LNCaP clone FGC (cell line): ENCODE results near the gene SPDYE17.
"Not testable (repeated sequence)": the region's sequence is repeated elsewhere in the genome, so short reads cannot be mapped to it uniquely, and the experiment has no call there.

Source experiments
- DNase-seq: peaks from one replicate; pipeline ENCODE4 v3.0.0-alpha.2; 2011; ENCODE audit warnings: low read depth
- H3K4me3 ChIP-seq: 2 replicates; pipeline ENCODE4 v1.5.1; 2011; ENCODE audit warnings: mild to moderate bottlenecking, low read depth, low read length, control low read depth

The SPDYE17 gene, protein sequence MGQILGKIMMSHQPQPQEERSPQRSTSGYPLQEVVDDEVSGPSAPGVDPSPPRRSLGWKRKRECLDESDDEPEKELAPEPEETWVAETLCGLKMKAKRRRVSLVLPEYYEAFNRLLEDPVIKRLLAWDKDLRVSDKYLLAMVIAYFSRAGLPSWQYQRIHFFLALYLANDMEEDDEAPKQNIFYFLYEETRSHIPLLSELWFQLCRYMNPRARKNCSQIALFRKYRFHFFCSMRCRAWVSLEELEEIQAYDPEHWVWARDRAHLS

DNA sequence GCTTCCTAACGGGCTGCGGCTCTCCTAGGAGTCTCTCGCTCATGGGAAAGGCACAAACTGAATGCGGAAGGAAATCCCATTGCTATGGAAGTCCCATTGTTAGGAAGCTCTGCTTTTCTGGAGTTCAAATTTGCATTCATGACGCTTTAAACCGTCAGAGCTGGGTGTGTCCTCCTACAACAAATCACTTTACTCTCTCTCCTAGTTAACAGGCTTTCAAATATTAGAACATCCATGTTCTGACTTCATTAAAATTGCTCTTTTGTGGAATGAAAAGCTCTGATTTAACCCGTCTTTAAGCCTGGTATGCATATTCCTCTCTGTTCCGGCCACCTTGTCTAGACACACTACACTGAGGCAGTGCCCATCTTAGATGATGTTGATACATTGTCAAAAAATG, at the start of gene SPDYE17:
Gene SPDYE17, minus strand, starts transcription at position 101 of the 400 bp plus-strand sequence. CDS start 1,791 bp downstream, outside the sequence.
- not testable (repeated sequence) for H3K4me3 ChIP-seq, DNase-seq

DNA sequence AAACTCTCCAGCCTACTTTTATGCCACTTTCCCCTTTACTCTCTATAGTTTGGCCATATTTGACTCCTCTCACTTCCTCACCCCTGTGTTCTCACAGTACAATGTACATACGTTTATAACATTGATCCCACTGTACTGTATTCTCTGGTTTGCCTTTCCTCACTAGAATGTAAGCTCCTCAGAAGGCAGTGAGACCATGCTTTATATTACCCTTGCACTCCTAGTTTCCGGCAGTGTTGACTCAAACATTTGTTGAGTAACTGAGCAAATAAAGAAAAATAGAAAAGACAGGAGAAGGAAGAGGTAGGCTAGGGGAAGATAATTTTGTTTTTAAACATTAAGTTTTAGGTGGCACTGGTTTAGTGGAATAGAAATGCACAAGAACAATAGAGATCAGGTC, 48.1 kb upstream of the SPDYE17 start:
- H3K4me3 ChIP-seq, DNase-seq: not testable (repeated sequence)

DNA sequence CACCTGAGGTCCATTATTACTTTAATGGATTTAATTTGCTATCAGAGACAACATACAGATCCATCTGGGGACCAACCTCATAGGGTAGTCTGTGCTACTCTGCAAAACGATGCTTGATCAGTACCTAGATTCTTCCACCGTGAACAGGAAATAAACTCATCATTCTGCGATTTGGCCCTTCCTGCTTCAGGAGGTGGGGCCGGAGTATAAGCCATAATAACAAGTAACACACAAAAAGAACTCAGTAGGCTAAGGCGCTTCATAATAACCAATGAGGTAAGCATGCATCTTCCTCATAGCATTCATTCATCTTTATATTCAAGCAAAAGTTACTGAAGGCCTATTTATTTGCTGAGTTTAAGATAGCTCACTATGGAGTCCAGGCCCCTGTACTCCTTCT, 47.5 kb upstream of the SPDYE17 start:
- H3K4me3 ChIP-seq, DNase-seq: not testable (repeated sequence)

DNA sequence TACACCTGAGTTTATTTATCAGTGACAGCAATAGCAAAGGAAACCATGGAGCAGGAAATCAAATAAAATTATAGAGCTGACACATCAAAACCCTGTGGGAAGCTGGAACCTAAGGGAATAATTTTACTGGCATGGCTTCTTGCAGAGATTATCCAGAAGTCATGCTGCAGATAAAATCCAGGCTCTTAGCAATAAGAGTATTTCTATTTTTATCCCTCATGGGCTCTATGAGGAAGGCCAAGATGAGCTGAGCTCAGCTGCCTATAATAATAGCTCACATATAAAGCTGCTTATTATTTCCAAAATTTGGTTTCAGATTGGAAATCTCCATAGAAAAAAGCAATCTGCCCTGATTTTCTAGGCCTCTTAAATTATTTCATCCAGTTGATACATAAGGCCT, 47.0 kb upstream of the SPDYE17 start:
- not testable (repeated sequence) for H3K4me3 ChIP-seq

DNA sequence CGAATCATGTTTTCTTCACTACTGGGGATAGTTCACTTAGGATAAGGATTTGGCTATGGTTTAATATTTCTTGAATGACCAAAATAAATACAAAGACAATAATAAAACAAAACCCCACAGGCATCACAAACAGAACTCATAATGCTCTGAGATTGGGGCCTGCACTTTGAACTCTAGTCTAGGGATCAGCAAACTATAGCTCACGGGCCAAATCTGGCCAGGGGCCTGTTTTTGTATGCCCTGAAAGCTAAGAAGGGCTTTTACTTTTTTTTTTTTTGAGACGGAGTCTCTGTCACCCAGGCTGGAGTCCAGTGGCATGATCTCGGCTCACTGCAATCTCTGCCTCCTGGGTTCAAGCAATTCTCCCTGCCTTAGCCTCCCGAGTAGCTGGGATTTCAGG, 44.9 kb upstream of the SPDYE17 start:
- not testable (repeated sequence) for DNase-seq, H3K4me3 ChIP-seq

More for the DNA sequence above, 47.0 kb upstream of the SPDYE17 start:
- not testable (repeated sequence) for DNase-seq

DNA sequence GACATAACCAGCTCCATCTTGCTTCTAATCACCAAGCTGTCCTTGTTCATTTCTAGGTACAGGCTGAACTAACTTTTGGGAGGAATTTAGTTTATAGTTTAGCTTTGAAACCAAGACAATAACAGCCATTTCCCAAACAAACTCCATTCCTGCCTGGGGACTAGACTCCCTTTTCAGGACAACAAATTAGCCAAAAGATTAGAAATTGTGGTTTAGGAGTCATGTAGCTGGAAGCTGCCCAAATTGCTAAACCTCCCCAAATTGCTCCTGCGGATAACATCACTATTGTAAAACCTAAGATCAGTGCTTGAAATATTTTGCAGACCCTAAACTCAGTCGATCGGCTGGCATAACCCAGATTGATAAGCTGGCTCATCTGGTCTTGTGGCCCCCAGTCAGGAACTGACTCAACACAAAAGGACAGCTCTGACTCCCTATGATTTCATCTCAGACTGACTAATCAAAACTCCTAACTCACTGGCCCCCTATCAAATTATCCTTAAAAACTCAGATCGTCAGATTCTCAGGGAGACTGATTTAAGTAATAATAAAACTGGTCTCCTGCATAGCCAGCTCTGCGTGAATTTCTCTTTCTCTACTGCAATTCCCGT, 42.7 kb upstream of the SPDYE17 start:
- not testable (repeated sequence) for DNase-seq, H3K4me3 ChIP-seq

DNA sequence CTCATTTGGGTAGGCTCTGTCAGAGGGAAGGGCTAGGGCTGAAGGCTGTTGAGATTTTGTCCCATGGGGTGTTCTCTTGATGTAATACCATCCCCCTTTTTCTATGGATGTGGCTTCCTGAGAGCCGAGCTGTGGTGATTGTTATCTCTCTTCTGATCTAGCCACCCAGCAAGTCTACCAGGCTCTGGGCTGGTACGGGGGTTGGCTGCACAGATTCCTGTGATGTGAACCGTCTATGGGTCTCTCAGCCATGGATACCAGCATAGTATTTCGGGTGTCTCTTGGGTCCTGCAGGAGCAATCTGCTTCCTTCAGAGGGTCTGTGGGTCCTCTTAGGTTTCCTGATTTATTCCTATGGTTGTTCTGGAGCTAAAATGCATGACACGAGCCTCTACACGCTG, 38.9 kb upstream of the SPDYE17 start:
- DNase-seq, H3K4me3 ChIP-seq: not testable (repeated sequence)

DNA sequence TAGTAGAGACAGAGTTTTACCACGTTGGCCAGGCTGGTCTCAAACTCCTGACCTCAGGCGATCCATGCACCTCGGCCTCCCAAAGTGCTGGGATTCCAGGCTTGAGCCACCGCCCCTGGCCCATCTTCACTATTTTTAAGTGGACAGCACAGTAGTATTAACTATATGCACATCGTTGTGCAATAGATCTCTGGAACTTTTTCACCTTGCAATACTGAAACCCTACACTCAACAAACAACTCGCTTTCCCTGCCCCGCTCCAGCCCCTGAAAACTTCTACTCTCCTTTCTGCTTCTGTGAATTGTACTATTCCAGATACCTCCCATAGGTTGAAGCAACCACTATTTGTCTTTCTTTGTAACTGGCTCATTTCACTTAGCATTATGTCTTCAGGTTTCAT, 33.7 kb upstream of the SPDYE17 start:
- not testable (repeated sequence) for DNase-seq, H3K4me3 ChIP-seq

DNA sequence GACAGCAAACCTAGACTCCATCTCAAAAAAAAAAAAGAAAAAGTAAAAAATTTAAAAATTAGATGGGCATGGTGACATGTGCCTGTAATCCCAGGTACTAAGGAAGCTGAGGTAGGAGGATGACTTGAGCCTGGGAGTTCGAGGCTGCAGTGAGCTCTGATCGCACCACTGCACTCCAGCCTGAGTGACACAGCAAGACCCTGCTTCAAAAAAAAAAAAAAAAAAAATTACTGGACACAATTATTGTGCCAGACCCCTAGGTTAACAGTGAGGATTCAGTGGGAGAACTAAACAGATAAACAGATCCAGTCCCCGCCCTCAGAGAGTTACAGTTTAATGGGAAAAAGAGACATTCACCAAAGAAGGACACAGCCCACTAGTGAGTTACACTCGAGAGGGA, 31.6 kb upstream of the SPDYE17 start:
- not testable (repeated sequence) for DNase-seq, H3K4me3 ChIP-seq

DNA sequence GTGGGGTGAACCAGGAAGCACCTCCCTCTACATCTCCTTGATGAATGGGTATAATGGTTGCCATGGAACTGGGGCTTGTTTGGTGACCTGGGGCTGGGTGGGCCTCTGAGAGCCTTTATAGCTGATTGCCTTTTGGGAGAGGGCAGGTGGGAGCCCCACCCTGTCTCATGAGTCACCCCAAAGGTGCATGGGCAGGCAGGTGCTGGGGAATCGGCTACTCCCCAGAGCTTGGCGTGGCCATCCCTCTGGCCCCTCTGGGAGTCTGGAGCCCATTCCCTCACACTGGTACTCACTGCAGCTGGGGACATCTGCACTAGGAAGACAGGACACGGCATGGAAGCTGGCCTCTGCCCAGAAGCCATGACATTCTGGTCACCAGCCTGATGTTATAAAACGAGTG, 30.4 kb upstream of the SPDYE17 start, which contains the start of gene SPDYE18:
Gene SPDYE18, minus strand, starts transcription at position 2 of the 400 bp plus-strand sequence. CDS start 2,046 bp downstream, outside the sequence.
- not testable (repeated sequence) for DNase-seq, H3K4me3 ChIP-seq

DNA sequence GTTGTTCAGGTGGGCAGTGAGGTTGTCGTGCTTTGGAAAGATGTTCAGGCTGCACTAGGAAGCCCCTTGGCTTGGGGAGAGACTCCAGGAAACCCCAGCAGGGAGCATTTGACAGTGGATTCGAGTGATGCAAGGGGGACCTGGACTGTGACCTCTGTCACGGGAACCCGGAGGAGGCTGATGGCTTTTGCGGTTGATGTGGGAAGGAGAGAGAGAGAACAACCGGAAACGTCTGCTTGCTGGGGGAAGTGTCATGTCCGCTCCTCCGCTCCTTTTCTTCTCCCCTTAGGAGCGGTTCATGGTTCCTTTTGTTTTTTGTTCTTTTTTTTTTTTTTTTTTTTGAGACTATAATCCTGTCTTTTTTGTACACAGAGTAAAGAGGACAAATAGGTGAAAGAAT, 5.8 kb downstream of the SPDYE17 start:
- not testable (repeated sequence) for DNase-seq, H3K4me3 ChIP-seq

DNA sequence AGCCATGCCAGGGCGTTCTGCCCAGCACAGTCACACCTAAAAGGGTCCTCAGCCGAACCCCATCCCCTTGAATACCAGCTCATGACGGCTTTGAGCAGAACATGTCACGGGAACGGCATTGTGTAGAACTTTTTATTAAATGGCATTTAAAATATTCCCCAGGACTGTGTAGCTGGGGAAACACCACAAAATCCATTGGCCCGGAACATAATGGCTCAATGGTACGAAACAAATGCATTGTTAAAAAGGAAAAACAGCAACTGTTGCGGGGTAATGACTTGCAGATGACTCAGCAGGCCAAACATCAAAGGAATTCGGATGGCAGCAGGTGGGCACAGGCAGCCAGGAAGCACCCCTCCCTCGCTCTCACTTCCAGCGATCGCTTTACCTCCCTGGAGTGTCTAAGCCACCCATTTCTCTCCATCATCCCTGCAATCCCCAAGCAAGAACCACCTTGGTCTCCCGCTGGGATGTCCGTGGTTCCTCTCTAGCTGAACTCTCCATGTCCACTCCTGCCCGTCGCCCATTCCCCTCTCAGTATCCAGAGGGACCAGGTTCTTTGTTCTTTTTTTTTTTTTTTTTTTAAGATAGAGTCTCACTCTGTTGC, 22.0 kb downstream of the SPDYE17 start:
- not testable (repeated sequence) for H3K4me3 ChIP-seq, DNase-seq

DNA sequence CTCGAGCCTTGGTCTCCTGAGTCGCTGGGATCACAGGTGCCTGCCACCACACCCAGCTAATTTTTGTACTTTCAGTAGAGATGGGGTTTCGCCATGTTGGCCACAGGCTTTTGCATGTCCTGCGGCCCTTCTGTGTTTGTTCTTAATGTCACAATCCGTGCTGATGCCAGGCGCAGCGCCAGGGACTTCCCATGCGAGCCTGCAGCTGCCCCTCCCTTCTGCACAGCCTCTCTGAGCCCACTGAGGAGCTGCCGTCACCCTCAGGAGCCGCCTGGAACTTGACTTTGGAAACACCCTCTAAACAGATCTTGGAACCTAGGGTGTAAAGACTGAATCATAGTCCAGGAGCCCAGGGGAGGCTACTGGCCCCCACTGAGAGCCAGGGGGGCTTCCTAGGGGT, 24.2 kb downstream of the SPDYE17 start:
- peak; percentile 57 for DNase-seq
- H3K4me3 ChIP-seq = not testable (repeated sequence)

DNA sequence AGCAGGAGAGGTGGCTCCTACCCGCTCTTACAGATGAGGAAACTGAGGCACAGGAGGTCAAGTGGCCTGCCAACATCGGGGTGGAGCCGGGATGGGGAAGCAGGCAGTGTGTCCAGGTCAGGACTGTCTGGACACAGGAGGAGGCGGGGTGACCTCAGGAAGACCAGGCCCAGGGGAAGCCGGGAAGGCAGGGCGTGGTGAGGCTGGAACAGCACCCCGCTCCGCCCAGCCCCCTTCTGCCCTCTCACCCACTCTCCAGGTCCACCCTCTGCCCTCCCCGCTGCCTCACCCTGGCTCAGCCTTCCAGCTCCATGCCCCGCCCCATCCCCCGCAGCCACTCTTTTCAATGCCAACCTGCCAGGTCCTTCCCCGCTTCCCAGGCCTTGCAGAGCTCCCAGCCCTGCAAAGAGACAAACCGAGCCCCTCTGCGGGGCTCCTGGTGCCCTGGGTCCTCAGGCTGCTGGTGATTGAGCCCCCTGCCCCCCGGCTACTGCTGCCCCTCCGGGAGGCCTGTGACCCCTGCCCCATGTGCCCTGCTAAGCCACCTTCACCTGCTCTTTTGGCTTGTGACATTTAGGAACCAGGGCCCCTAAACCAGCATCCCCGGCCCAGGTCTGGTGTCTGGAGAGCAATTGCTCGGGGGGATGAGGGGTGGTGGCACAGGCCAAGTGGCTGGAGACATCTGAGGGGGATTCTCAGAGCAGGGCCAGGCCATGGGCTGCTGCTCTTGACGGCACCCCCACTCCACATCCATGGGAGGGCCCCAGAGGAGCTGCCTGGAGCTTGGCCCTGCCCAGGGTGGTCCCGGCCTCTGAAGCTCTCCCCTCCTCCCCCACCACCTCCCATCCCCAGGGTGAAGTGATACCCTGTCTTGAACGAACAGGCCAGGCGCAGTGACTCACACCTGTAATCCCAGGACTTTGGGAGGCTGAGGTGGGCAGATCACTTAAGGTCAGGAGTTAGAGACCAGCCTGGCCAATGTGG, 25.7 kb downstream of the SPDYE17 start:
- not testable (repeated sequence) for DNase-seq, H3K4me3 ChIP-seq

DNA sequence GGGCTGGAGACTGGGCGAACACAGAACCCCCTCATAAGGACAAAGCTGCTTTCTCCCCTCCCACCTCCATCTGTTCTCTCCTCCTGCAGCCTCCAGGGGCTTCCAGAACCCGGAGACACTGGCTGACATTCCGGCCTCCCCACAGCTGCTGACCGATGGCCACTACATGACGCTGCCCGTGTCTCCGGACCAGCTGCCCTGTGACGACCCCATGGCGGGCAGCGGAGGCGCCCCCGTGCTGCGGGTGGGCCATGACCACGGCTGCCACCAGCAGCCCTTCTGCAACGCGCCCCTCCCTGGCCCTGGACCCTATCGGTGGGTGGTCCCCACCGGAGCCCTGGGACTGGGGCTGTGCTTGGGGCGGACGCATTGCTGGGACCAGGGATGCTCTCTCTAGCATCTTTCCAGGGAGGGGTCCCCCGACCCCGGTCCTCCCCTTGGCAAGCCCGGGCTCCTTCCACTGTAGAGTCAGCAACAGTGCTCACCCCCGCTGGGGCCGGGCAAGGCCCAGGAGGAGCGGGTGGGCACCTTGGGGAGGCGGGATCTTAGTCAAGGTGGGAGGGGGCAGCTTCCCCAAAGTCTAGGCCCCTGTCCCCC, 26.6 kb downstream of the SPDYE17 start:
- not testable (repeated sequence) for DNase-seq, H3K4me3 ChIP-seq

DNA sequence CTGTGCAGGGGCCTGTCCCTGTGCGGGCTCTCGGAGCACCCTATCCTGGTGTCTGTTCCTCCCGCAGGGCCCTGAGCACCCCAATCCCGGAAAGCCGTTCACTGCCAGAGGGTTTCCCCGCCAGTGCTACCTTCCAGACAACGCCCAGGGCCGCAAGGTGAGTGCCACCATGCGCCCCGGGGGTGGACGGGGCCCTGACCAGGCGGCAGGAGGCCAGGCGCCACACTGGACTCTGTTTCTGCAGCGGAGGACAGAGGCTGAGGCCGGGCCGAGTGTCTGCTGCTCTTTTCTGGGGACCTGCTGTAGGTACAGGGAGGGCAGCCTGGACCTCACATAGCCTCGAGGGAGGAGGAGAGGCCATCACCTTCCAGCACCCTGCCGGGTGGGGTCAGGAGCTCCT, 28.0 kb downstream of the SPDYE17 start:
- DNase-seq, H3K4me3 ChIP-seq: not testable (repeated sequence)

DNA sequence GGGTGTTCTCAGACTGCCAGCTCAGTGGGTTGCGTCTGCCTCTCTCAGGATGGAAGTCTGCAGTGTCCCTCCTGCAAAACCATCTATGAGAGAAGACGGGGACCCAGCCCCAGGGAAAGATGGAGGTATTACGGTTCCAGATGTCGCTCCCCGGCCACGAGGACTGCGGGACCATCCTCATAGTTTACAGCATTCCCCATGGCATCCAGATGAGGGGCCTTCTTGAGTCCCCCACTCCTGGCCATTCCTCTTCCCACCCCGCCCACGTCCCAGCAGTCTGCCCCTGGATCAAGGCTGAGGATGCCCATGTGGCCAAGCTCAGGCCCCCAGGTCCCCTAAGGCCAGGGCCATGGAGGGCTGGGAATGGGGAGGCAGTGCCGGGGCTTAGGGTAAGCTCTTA, 28.9 kb downstream of the SPDYE17 start:
- H3K4me3 ChIP-seq, DNase-seq: not testable (repeated sequence)

DNA sequence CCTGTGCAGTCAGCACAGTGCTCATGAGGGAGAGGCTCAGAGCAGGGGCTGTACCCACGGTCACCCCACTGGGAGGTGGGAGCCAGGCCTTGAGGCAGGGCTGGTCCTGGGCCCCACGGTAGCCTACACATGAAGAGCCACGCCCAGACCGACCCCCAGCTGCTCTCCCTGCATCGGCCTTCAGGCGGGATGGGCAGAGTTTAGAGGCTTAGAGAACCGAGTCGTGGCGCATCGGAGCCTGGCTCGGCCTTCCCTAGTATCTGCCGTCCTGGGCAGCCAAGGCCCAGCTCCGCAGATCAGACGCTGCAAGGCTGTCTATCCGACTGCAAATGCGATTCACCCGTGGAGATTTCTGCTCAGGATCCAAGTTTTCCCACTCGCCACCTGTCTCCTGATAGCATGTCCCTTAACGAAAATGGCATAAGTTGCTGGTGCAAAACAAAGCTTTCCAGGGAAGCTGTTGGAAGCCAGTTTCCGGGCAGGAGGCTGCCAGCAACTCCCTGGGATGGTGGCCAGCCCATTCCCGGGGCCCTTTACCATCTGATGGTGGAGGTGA, 29.4 kb downstream of the SPDYE17 start:
- DNase-seq, H3K4me3 ChIP-seq: not testable (repeated sequence)
